ENCODE data around the gene SHF. TPM values are rescaled to one million over a fixed set of nuclear protein-coding genes. Genes with fewer than 3 reads are reported as not detected.
A peak's percentile ranks its signal among the peaks of the same experiment; 100 is the strongest.
"Not testable (repeated sequence)": the region's sequence is repeated elsewhere in the genome, so short reads cannot be mapped to it uniquely, and the experiment has no call there.

SHF gene, protein sequence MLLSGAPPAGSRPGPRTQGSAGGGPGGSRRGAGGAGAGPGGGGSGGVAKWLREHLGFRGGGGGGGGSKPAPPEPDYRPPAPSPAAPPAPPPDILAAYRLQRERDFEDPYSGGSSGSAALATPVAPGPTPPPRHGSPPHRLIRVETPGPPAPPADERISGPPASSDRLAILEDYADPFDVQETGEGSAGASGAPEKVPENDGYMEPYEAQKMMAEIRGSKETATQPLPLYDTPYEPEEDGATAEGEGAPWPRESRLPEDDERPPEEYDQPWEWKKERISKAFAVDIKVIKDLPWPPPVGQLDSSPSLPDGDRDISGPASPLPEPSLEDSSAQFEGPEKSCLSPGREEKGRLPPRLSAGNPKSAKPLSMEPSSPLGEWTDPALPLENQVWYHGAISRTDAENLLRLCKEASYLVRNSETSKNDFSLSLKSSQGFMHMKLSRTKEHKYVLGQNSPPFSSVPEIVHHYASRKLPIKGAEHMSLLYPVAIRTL
- polyA plus RNA-seq (2013, experiment 1 of 2; ENCODE audit: insufficient read length) = 5.4 TPM
- 4.4 TPM for polyA plus RNA-seq (2013, experiment 2 of 2; ENCODE audit: insufficient read length)

DNA sequence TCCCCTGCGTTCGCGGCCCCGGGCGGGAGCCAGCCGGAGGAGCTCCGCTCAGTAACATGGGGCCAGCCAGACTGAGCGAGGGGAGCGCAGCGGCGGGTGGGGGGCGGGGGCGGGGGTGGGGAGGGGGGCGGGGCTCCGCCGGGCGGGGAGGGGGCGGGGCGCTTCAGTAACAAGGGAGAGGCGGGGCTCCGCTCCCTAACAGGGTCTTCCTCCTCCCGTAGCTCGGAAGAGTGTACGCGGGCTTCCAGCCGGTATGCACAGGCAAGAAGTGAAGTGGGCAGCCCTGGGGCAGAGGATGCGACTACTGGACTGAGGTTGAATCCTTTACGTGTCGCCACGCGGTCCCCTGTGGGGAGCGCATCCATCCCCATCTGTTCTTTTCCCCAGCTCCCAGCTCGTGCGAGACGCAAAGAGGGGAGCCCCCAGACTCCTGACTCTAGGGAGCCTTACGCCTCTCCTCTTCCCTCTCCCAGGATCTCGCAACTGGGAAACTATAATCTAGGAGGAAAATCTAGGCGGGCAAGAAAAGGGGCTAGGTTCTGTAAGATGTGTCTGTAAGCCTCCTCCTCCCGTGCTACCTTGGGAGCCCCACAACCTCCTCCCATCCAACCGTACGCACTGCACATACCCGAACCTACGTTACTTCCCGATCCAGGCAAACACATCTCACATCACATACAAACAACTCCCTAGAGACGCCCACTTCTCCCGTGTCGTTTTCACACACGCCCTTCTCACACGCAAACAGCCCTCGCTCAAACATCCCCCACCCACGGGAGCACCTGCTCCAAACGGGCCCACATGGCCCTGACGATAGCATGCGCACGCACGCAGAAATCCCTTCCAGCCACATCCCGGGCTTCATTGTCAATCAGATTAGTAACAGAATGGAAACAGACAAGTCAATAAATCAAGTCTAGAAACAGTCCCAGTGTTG is at the start of gene SHF:
TSS of gene SHF (minus strand) at position 73 of the 937 bp plus-strand sequence. CDS start at position 58, 15 bp downstream.
- peak; percentile 50 for DNase-seq

DNA sequence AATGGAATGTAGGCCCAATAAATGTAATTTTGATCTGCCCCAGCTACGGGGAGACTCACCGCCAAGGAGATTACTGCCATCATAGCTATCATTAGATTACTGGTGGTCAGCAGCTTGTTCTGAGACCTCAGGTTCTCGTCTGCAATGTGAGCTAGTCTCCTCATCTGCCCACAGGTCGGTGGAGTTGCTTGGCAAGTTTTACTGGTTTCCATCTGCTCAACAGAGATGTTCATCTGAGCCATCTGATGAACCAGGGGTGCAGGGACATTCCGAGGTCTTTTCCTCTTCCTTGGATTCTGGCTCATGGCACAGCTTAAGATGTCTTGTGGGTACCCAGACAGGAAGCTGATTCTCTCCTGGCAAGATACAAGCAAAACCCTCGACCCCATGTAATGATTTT is 49.0 kb upstream of the SHF start:
- not testable (repeated sequence) for DNase-seq

DNA sequence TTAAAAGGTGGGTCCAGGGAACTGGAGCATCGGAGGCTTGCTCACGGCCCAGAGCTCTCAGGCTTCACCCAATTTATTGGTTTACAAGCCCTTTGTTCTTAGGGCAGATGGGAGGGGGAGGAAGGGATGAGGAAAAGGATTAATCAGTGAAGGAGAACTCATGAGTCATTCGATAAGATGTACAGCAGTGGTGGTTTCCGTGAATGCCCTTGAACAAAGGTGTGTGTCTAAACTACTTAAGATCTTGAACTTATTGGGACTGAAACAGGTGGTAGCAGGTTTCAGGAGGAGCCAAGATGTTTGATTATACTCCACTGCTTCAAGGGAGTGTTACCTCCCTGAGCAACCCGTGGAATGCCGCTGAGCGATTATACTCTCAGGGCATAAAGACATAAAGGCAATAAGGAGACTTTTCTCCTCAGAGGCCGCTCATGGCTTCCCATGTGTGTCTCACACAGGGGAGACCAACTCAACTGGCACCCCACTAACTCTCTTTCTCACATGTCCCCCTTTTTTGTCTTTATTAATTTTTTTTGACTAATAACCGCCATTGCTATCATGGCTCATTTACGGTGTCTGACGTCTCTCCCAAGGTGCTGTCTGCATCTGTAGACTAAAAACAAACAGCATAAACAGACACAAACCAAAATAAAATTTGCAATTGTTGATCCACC is 46.9 kb upstream of the SHF start:
- no peak for DNase-seq

DNA sequence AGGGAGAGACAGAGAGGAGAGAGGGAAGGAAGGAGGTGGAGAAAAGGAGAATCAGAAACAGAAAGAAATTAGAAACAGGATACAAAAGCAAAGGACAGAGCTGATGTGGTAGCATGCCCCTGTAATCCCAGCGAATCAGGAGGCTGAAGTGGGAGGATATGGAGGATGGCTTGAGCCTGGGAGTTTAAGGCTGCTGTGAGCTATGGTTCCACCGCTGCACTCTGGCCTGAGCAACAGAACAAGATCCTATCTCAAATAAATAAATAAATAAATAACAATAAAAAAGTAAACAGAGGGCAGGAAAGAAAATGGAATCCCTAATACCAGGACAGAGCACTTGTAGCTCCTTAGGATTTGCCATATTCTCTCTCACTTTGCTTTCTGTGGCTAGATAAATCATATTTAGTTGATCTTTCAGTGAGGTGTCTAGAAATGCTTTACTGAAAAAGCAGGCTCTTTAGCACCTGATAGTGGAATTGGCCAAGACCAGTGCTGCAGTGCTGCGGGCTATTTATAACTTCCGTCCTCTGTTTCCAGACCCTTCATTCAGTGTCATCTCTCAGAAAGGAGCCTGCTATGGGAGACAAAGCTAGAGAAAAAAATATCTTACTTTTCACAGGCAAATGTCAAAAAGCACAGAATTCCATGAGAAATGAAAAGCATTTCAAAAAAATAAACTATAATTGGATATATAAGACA is 44.2 kb upstream of the SHF start:
- DNase-seq = no peak

DNA sequence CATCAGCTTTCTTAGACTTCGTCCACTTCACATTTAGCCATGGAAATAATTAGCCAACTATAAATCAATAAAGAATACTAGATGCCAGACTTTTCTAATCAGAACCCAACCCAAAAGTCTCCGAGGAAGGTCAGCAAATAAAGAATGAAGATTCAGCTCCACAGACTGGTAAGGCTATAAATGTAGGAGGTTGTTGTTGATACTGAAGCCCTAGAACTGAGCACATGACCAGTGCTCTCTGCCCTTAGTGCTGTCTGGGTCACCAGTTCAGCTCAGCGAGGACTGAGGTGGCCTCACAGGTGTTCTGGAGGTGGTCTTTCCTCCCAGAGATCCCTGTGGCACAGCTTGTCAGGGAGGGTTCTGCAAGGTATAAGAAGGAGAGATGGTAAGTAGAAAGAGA is 43.4 kb upstream of the SHF start:
- DNase-seq = no peak

DNA sequence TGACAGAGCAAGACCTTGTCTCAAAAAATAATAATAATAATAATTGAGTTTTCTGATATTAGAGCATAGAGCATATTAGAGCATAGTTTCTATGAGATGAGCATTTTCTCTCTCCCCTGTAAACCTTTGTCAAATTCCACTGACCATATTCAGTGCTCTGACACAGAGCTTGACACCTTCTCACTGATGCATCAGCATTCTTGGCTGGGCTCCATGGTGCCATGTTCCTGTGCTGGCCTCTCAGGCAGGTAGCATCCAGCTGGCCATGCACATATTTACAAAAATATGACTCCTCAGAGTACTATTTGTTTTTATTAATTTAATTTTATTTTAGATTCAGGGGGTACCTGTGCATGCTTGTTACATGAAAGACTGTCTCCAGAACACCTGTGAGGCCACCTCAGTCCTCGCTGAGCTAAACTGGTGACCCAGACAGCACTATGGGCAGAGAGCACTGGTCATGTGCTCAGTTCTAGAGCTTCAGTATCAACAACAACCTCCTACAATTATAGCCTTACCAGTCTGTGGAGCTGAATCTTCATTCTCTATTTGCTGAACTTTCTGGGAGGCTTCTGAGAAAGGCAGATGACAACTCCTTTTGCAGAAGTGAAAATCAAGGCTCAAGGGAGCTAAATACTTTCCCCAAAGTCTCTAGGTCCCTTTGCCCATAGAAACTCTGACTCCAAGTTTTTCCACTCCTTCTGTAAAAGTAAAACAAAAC is 42.6 kb upstream of the SHF start:
- DNase-seq = no peak

DNA sequence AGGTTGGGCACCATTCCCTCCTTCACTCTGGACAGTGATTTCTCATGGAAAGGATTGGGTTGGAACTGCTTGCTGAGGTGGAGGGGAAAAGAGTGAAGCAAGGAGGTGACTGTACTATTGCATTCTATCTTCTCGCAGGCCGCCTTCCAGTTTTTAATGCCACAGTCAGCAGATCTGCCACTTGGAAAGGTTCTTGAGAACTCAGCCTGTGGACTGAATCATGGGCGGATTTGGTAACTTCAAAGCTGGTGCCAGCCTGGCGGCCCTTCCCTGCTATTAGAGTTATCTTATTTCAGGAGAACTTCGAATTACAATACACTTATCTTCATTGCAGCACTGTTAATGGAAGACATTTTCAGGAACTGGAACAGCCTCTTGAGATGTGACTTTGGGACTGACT is 41.2 kb upstream of the SHF start:
- no peak for DNase-seq

DNA sequence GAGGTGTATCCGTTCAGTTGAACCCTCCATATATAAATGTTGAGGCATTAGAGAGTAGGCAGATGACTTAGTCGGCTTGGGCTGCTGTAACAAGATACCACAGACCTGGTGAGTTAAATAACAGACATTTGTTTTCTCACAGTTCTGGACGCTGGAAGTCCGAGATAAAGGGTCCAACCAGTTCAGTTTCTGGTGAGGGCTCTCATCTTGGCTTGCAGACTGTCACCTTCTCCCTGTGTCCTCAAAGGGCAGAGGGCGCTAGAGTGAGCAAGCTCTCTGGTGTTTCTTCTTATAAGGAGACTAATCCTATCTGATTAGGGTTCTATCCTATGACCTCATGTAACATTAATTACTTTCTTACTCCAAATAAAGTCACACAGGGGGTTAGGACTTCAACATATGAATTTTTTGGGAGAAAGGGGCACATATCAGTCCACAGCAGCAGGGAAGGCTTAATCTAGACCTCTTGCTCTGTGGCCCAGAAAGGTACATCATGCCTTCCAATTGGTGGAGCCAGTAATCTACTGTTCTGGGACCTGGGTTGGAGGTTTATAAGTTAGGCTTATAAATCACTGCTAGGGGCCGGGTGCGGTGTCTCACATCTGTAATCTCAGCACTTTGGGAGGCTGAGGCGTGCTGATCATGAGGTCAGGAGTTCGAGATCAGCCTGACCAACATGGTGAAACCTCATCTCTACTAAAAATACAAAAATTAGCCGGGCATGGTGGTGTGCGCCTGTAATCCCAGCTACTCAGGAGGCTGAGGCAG is 37.9 kb upstream of the SHF start:
- DNase-seq = no peak

DNA sequence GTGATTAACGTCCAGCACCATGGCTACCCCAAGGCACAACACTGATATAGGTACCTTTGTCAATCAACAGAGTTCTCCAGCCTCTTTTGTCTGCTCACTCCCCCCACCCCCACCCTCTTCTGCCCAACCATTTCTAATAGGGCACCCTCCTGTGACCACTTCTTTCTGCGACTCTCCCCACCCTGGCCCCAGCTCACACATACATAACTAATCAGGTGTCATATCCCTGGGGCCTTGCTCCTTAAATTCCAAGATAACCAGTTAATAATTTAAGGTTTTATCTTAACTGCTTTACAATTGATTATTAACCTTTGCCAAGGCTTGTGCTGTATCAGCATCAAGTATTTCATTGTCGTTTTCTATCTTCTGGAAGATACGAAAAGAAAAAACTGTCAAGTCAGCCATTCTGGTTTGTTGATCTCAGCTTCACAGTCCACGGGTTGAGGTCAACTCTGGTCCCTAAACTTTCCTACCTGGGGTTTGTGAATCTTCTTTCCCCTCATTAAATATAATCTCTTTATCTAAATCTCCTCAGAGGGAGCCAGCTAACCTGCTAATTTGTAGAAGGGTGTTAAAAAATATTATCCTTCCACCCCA is 37.0 kb upstream of the SHF start:
- DNase-seq = no peak

DNA sequence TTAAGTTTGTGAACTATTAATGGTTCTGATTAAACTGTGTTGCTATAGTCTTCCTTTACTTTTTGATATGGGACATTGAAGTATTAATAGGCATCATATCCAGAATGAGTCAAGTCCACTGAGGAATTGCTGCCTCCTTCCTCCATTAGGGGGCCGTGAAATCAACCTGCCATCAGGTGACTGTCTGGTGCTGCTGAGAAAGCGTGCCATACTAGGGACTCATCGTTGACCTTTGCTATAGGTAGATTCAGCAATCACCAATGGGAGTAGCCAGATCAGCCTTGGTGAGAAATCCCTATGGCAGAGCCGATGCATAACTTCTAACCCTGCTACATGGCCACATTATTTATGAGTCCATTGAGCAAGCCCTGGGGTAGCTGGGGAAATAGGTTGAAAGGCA is 34.2 kb upstream of the SHF start:
- DNase-seq = no peak

DNA sequence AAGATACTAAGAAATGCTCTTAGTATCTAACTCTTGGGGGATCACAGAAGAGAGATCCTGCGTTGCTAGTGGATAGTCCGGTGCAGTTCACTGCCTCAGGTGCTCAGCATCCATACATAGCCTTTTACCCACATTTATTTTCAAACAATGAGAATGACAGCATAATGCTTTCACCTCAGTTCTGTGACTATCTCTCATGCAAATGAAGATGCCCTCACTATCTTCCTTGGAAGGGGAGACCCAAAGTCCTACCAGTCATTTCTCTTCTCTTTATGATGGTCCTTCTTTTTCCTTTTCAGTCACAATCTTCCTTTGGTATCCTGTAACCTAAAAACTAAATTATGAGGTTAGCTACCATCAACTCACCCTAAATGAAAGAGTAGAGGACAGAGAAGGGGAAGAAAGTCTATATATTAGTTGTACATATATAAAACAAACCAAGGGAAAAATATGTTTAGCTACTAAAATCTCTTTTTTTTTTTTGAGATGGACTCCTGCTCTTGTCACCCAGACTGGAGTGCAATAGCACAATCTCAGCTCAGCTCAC is 33.4 kb upstream of the SHF start:
- DNase-seq = no peak

DNA sequence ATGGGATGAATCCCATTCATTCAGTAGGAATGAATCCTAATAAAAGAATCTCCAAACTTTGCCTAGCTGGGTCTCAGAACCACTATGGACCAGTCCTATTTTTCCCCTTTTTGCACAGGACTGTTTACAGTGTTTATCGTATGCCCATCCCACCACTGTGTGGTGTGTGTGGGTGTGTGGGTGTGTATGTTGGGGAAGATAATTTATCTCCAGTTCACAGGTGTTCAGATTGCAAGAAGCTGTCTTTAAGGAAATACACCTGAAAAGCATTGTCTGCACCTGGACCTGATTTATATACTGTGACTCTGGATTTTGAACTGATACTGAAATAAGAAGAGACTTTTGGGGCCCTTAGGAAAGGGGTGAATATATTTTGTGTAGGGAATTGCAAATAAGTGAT is 24.7 kb upstream of the SHF start:
- no peak for DNase-seq

DNA sequence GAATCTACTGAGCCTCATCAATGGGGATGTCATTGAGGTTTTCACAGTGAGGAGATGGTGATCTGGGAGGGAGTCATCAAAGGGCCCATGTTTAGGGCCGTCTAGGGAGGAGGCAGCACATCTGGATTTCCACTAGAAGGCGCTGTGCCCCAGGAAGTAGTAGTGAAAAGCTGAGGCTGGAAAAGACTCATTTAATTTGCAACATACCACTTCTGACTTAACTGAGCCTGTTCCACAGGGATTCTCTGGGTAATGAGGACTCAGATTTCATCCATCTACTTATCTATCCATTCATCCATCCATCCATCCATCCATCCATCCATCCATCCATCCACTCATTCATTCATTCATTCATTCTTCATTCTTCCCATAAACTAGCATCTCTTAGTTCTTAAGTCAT is 17.4 kb upstream of the SHF start:
- peak; percentile 65 for DNase-seq

DNA sequence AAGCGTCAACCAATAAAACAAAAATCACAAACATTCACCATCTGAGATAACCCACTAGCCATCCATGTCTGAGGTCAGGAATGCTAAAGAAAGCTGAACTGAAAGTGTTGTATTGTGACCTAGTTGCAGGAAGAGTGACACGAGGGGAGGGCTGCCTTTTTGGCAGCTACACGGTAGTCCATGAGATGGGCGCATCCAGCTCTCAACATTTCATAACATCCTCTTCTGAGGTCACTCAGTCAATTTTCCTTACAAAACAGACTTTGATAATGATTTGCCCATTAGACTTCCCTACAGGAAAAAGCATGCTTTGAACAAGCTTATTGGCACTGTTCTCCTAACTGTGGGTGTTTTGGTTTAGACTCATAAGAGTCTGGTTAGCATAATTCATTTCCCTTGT is 15.4 kb upstream of the SHF start:
- no peak for DNase-seq

DNA sequence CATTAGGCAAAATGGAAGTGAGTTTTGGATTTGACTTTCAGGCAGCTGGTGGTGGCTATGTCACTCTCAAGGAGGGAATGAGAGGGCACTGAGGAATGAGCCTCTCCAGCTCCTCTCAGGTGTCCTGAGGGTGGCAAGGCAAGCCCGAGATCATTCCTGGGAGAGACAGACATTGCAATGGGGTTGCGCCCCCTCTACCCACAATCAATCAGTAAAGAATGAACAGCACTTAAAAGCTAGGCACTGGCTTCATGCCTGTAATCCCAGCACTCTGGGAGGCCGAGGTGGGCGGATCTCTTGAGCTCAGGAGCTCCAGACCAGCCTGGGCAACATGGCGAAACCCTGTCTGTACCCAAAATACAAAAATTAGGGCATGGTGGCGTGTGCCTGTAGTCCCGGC is 14.1 kb upstream of the SHF start:
- DNase-seq = no peak

DNA sequence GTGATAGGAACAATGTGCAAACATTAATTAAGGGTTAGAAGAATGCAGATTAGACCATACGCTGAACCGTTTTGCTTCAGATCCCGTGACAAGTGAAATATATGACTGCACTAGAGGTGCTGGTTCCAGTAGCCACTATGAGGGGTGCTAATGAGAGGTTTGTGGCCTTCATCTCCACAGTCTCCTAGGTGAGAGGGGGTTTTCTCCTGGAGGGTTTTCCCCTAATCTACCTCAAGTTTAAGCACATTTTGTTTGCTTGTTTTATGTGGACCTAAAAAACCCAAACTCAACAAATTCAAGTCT is 13.7 kb upstream of the SHF start:
- DNase-seq = no peak

DNA sequence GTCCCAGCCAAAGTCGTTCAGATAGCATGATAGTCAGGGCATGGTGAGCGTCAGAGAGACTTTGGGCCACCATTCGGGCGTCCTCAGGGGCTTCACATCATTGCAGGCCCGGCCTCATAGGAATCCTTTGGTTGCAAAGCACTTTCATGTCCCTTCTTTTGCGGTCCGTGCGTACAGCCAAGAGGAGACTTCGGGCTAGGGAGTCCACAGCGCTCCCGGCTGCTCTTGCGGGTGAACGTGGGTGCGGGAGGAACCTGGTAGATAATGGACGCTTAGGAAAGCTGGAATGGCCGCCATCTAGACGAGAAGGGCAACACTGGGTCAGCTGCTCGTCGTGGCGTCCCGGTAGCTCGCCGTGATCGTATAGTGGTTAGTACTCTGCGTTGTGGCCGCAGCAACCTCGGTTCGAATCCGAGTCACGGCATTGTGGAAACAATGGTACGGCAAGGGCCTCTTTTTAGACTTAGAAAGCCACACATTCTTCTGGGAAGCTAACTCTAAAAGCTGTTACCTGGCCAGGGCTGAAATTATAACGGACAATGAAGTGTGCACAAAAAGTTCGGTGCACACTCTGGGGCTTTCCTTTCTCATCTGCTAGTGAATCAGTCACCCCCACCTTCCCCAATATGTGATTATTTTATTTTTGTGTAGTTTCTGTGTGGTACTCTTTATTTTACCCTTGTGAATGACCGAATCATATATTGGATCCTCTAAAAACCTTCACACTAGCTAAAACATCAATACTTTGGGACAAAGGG is 13.2 kb upstream of the SHF start:
- peak; percentile 88 for DNase-seq

DNA sequence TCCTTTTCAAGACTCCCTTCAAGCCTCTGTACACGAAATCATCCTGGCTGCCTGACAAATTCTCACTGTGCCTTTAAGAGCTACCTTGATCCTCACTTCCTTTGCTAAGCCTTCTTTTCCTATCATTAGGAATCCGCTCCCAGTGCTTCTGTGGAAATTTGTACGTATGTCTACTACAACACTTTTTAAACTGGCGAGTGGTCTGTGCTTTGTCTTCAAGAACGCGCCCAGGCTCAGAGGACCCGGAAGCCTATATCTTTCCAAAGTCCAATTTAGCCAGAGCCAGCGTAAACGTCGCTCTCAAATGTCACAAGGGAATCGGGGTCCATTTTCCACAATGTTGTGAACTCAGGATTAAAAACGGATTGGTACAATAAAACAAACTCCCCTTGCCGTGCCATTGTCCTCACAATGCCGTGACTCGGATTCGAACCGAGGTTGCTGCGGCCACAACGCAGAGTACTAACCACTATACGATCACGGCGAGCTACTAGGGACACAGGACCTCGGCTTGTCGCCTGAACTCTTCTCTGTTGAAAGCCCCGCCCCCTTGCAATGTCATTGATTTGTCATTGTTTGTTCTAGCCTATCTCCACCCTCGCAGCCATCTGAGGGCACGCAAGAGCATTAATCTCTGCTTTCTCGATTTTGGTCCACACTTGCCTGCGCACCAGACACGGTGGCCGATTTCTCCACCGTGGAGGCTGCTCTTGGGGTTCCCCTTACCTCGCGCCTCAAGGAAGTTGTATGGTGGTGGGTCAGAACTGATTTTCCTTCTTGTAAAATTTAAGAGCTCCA is 12.4 kb upstream of the SHF start:
- peak; percentile 99 for DNase-seq
